Panc1 (cell line): ENCODE data around the gene ADPRHL1.

Source experiments
- CTCF ChIP-seq: fragments of 450-650 bp; IDR thresholded peaks from 2 replicates; pipeline ENCODE4 v1.5.1; 2017; ENCODE audit warnings: mild to moderate bottlenecking
- POLR2AphosphoS5 ChIP-seq: IDR thresholded peaks from 2 replicates; pipeline ENCODE4 v1.6.1; 2012; ENCODE audit warnings: mild to moderate bottlenecking, low read depth, low read length, moderate library complexity
- REST ChIP-seq, 2 experiments: IDR thresholded peaks; 2 replicates each; pipeline ENCODE4 v1.6.1; 2011 to 2012; ENCODE audit warnings: low read depth in 2 of 2, control low read depth in 1 of 2, low read length in 1 of 2, mild to moderate bottlenecking in 1 of 2, moderate library complexity in 1 of 2; ENCODE audit not compliant: insufficient read depth in 1 of 2
- SIN3A ChIP-seq: IDR thresholded peaks from 2 replicates; pipeline ENCODE4 v1.6.1; 2012; ENCODE audit warnings: low read depth, mild to moderate bottlenecking, low read length, moderate library complexity, borderline replicate concordance; ENCODE audit not compliant: insufficient read depth

GRCh38 chr13:113491982-113492381 is 38.7 kb upstream of the ADPRHL1 start:
- no peak for TF ChIP-seq CTCF
- TF ChIP-seq REST (IDR thresholded peaks at IDR 0.05; ENCODE audit: insufficient read depth in 1 of 2, low read depth in 2 of 2, low read length in 1 of 2): no peak
- no peak for TF ChIP-seq POLR2AphosphoS5
- TF ChIP-seq SIN3A: no peak
